ENCODE measurements around the gene GMEB2.

GMEB2 gene

DNA sequence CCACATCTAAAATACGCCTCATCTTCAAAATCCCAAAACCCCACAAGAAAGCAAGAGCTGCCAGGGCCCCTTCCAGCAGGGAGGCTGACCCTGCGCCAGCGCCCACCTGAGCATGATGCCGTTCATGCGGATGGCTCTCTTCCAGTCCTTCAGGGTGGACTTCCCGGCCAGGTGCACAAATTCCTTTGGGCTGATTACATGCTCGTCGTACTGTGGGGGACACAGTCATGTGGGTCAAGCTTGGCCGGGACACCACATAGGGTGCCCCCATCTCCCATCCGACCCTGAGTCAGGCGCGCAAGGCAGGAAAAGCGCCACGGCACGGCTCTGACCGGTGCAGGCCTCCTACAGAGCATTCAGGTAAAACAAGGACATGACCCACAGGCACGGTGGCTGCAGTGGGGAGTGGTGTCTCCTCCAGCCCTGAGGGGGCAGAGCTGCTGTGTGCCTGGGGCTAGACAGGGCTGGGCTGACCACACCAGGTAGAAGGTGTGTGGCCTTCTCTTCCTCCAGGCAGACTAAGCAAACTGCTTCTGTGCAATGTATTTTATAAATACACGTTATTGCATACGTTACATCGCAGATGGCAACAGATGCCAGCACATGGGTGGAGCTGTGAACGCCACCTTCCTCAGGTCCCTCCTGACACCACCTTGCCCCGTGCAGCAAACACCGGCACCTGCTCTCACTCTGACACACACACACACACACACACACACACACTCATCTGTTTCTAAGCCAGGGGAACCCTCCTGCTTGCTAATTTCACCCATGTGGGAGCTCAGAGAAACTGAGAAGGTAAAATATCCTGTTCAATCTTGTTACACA lies 29.0 kb downstream of the GMEB2 start:
- TF ChIP-seq, protein P1, sequence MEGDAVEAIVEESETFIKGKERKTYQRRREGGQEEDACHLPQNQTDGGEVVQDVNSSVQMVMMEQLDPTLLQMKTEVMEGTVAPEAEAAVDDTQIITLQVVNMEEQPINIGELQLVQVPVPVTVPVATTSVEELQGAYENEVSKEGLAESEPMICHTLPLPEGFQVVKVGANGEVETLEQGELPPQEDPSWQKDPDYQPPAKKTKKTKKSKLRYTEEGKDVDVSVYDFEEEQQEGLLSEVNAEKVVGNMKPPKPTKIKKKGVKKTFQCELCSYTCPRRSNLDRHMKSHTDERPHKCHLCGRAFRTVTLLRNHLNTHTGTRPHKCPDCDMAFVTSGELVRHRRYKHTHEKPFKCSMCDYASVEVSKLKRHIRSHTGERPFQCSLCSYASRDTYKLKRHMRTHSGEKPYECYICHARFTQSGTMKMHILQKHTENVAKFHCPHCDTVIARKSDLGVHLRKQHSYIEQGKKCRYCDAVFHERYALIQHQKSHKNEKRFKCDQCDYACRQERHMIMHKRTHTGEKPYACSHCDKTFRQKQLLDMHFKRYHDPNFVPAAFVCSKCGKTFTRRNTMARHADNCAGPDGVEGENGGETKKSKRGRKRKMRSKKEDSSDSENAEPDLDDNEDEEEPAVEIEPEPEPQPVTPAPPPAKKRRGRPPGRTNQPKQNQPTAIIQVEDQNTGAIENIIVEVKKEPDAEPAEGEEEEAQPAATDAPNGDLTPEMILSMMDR (IDR thresholded peaks at IDR 0.05; ENCODE audit: low read depth, low read length, missing control alignments) = no peak
- DNase-seq (ENCODE audit: extremely low read depth, low read depth) = no peak
- no peak overlapping the region for H3K4me3 ChIP-seq (replicated peaks; ENCODE audit: low read depth, low read length)

DNA sequence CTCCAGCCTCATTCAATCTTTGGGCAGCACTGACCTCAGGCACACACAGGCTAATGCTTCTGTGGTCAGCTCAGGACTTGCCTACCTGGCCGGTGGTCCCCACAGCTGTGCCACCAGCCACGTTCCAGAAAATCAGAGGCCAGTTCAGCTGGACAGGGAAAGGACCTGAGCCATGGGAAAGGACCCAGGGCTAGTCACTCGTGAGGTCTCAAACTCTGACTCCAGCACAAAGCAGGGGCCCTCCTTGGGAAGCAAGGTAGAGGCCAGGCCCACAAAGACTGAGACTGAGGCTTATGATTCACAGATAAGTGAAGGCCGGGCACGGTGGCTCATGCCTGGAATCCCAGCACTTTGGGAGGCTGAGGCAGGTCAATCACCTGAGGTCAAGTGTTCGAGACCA lies 30.5 kb downstream of the GMEB2 start:
- TF ChIP-seq, protein P1 (IDR thresholded peaks at IDR 0.05; ENCODE audit: low read depth, low read length, missing control alignments) = no peak
- no peak overlapping the region for H3K4me3 ChIP-seq (replicated peaks; ENCODE audit: low read depth, low read length)
- no peak for DNase-seq (ENCODE audit: extremely low read depth, low read depth)

GRCh38 chr20:63595416-63596127 lies 31.3 kb downstream of the GMEB2 start:
- TF ChIP-seq, protein P1 (IDR thresholded peaks at IDR 0.05; ENCODE audit: low read depth, low read length, missing control alignments) = no peak
- no peak overlapping the region for H3K4me3 ChIP-seq (replicated peaks; ENCODE audit: low read depth, low read length)
- DNase-seq (ENCODE audit: extremely low read depth, low read depth) = no peak

GRCh38 chr20:63594043-63594561 lies 32.8 kb downstream of the GMEB2 start:
- peak; percentile 73 for DNase-seq (ENCODE audit: extremely low read depth, low read depth)
- no peak overlapping the region for H3K4me3 ChIP-seq (replicated peaks; ENCODE audit: low read depth, low read length)
- TF ChIP-seq, protein P1 (IDR thresholded peaks at IDR 0.05; ENCODE audit: low read depth, low read length, missing control alignments) = no peak

GRCh38 chr20:63592661-63593060 lies 34.2 kb downstream of the GMEB2 start:
- TF ChIP-seq, protein P1 (IDR thresholded peaks at IDR 0.05; ENCODE audit: low read depth, low read length, missing control alignments) = no peak
- DNase-seq (ENCODE audit: extremely low read depth, low read depth) = no peak
- no peak overlapping the region for H3K4me3 ChIP-seq (replicated peaks; ENCODE audit: low read depth, low read length)

- DNase-seq (ENCODE audit: extremely low read depth, low read depth) = no peak
- TF ChIP-seq, protein P1 (IDR thresholded peaks at IDR 0.05; ENCODE audit: low read depth, low read length, missing control alignments) = no peak
- no peak overlapping the region for H3K4me3 ChIP-seq (replicated peaks; ENCODE audit: low read depth, low read length)
These were observed 35.0 kb downstream of the GMEB2 start for GRCh38 chr20:63591786-63592355.
